ENCODE results near the gene RNF115.

DNA sequence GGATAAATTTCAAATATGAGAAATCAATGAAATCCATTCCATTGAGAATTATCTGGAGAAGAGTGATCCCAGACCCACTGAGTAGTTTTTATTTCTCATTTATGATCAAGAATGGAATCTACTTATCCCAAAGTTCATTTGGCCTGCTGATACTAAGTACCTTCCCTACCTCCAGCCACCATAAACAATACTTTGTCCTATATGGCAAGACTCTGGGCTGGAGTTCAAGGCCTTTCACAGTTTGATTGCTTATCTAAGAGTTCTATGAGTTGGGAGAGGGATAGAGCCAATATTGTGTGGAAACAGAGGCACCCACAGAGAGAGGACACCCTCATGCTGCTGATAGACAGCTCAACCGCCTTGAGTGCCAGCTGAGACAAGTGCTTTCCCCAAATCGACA is 121.8 kb downstream of the RNF115 start:
- TF ChIP-seq, protein P1, sequence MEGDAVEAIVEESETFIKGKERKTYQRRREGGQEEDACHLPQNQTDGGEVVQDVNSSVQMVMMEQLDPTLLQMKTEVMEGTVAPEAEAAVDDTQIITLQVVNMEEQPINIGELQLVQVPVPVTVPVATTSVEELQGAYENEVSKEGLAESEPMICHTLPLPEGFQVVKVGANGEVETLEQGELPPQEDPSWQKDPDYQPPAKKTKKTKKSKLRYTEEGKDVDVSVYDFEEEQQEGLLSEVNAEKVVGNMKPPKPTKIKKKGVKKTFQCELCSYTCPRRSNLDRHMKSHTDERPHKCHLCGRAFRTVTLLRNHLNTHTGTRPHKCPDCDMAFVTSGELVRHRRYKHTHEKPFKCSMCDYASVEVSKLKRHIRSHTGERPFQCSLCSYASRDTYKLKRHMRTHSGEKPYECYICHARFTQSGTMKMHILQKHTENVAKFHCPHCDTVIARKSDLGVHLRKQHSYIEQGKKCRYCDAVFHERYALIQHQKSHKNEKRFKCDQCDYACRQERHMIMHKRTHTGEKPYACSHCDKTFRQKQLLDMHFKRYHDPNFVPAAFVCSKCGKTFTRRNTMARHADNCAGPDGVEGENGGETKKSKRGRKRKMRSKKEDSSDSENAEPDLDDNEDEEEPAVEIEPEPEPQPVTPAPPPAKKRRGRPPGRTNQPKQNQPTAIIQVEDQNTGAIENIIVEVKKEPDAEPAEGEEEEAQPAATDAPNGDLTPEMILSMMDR (IDR thresholded peaks at IDR 0.05; ENCODE audit: insufficient read depth, low read length) = no peak
- TF ChIP-seq POLR2AphosphoS5 (IDR thresholded peaks at IDR 0.05; ENCODE audit: low read depth) (no peak), SPI1 (IDR thresholded peaks at IDR 0.05; ENCODE audit: borderline replicate concordance, low read depth) (no peak)
- TF ChIP-seq, protein P2, sequence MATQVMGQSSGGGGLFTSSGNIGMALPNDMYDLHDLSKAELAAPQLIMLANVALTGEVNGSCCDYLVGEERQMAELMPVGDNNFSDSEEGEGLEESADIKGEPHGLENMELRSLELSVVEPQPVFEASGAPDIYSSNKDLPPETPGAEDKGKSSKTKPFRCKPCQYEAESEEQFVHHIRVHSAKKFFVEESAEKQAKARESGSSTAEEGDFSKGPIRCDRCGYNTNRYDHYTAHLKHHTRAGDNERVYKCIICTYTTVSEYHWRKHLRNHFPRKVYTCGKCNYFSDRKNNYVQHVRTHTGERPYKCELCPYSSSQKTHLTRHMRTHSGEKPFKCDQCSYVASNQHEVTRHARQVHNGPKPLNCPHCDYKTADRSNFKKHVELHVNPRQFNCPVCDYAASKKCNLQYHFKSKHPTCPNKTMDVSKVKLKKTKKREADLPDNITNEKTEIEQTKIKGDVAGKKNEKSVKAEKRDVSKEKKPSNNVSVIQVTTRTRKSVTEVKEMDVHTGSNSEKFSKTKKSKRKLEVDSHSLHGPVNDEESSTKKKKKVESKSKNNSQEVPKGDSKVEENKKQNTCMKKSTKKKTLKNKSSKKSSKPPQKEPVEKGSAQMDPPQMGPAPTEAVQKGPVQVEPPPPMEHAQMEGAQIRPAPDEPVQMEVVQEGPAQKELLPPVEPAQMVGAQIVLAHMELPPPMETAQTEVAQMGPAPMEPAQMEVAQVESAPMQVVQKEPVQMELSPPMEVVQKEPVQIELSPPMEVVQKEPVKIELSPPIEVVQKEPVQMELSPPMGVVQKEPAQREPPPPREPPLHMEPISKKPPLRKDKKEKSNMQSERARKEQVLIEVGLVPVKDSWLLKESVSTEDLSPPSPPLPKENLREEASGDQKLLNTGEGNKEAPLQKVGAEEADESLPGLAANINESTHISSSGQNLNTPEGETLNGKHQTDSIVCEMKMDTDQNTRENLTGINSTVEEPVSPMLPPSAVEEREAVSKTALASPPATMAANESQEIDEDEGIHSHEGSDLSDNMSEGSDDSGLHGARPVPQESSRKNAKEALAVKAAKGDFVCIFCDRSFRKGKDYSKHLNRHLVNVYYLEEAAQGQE (IDR thresholded peaks at IDR 0.05; ENCODE audit: insufficient replicate concordance, low read depth) = no peak

All from HL-60 (cell line).